SH-SY5Y (cell line): Measurements from ENCODE around the gene FSD1.

Source experiments
- GATA2 ChIP-seq: IDR thresholded peaks from 2 replicates; pipeline ENCODE4 v1.6.1; 2011; ENCODE audit warnings: mild to moderate bottlenecking, low read depth, low read length
- GATA3 ChIP-seq: IDR thresholded peaks from 2 replicates; pipeline ENCODE4 v1.6.1; 2011; ENCODE audit warnings: low read depth, mild to moderate bottlenecking, low read length, moderate library complexity

DNA sequence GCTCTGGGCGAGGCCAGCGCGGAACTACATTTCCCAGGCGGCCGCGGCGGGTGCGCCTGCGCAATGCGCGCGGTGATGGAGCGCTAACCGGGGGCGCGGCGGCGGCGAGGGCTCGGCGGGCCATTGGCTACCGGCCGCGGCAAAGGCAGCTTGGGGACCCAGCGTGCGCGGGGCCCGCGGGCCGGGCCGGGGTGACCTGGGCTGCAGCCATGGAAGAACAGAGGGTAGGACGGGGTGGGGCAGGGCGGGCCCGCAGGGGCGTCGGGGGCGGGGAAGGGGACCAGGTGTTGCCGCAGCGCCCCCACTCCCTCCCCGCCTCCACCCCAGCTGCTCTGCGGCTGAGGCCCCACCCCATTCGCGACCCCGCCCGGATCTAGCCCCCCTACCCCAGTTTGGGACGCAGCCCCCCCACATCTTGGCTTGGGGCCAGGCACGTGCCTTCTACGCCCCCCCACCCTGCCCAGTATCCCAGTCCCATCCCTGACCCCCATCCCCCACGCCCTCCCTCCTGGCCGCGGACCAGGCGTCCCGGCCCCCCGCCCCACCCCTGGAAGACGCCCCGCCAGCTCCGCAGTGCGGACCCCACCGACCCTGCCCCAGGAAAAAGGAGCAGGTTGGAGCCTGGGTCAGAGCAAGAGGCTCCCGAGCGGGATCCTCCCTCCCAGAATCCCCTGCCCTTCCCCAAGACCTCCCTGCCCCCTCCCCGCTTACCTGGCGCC lies at the start of gene FSD1:
- TF ChIP-seq GATA2 = no peak
- TF ChIP-seq GATA3 = no peak
